ENCODE results near the gene TUT4.

TUT4 gene

GRCh38 chr1:52469108-52469507, 83.8 kb downstream of the TUT4 start:
- Histone ChIP-seq H3K9me2 (replicated peaks; ENCODE audit: insufficient read depth, low read length) (no peaks in the 10 kb centered on the region), H3K9me3 (replicated peaks; ENCODE audit: insufficient read depth, low read length) (no peaks in the 10 kb centered on the region), H3K27me3 (replicated peaks; ENCODE audit: insufficient read depth, low read length) (no peaks in the 10 kb centered on the region), H3K4me3 (ENCODE audit: low read length) (no peak overlapping the region), H3F3A (ENCODE audit: insufficient read depth, low read length) (no peaks in the 10 kb centered on the region), H4K20me1 (ENCODE audit: insufficient read depth, low read length) (no peaks in the 10 kb centered on the region), H2AFZ (ENCODE audit: low read length) (no peak overlapping the region), H3K36me3 (replicated peaks; ENCODE audit: insufficient read depth, low read length) (no peaks in the 10 kb centered on the region), H3K27ac (ENCODE audit: low read length) (no peak overlapping the region), H3K4me2 (ENCODE audit: low read depth, low read length) (no peak overlapping the region), H3K4me1 (ENCODE audit: low read length) (0 out of 2 replicates have a peak, but pooled peaks cover under 1% of the 10 kb centered on the region), H3K79me2 (ENCODE audit: low read length) (no peaks in the 10 kb centered on the region), H3K9ac (ENCODE audit: low read length) (no peak overlapping the region)
- TF ChIP-seq EZH2 (optimal IDR thresholded peaks at IDR 0.05; ENCODE audit: low read depth, low read length), result no peak
- DNase-seq, result no peak

GRCh38 chr1:52463891-52464290, 89.0 kb downstream of the TUT4 start:
- no peaks in the 10 kb centered on the region for H3K9me2 ChIP-seq (replicated peaks; ENCODE audit: insufficient read depth, low read length)
- H3K27ac ChIP-seq (ENCODE audit: low read length), result no peak overlapping the region
- no peaks in the 10 kb centered on the region for H3F3A ChIP-seq (ENCODE audit: insufficient read depth, low read length)
- TF ChIP-seq EZH2phosphoT487 (IDR thresholded peaks at IDR 0.05; ENCODE audit: low read length), result no peak
- TF ChIP-seq EZH2 (optimal IDR thresholded peaks at IDR 0.05; ENCODE audit: low read depth, low read length), result no peak
- no peak for TF ChIP-seq CTCF (IDR thresholded peaks at IDR 0.05; ENCODE audit: low read length)
- H3K4me2 ChIP-seq (ENCODE audit: low read depth, low read length), result no peak overlapping the region
- no peaks in the 10 kb centered on the region for H3K27me3 ChIP-seq (replicated peaks; ENCODE audit: insufficient read depth, low read length)
- no peaks in the 10 kb centered on the region for H3K9me3 ChIP-seq (replicated peaks; ENCODE audit: insufficient read depth, low read length)
- no peaks in the 10 kb centered on the region for H3K36me3 ChIP-seq (replicated peaks; ENCODE audit: insufficient read depth, low read length)
- no peak for DNase-seq
- no peak overlapping the region for H3K4me3 ChIP-seq (ENCODE audit: low read length)
- no peaks in the 10 kb centered on the region for H3K79me2 ChIP-seq (ENCODE audit: low read length)
- no peak overlapping the region for H3K9ac ChIP-seq (ENCODE audit: low read length)
- H3K4me1 ChIP-seq (ENCODE audit: low read length), result no peaks in the 10 kb centered on the region
- H2AFZ ChIP-seq (ENCODE audit: low read length), result no peak overlapping the region
- H4K20me1 ChIP-seq (ENCODE audit: insufficient read depth, low read length), result no peaks in the 10 kb centered on the region

GRCh38 chr1:52461821-52462220, 91.1 kb downstream of the TUT4 start:
- TF ChIP-seq EZH2 (optimal IDR thresholded peaks at IDR 0.05; ENCODE audit: low read depth, low read length), result no peak
- TF ChIP-seq EZH2phosphoT487 (IDR thresholded peaks at IDR 0.05; ENCODE audit: low read length), result no peak
- no peak for TF ChIP-seq CTCF (IDR thresholded peaks at IDR 0.05; ENCODE audit: low read length)
- no peak overlapping the region for H3K27ac ChIP-seq (ENCODE audit: low read length)
- H3K27me3 ChIP-seq (replicated peaks; ENCODE audit: insufficient read depth, low read length), result no peaks in the 10 kb centered on the region
- H4K20me1 ChIP-seq (ENCODE audit: insufficient read depth, low read length), result no peaks in the 10 kb centered on the region
- no peak overlapping the region for H3K4me2 ChIP-seq (ENCODE audit: low read depth, low read length)
- no peak for DNase-seq
- no peaks in the 10 kb centered on the region for H3F3A ChIP-seq (ENCODE audit: insufficient read depth, low read length)
- no peak overlapping the region for H2AFZ ChIP-seq (ENCODE audit: low read length)
- H3K4me3 ChIP-seq (ENCODE audit: low read length), result no peak overlapping the region
- H3K9me3 ChIP-seq (replicated peaks; ENCODE audit: insufficient read depth, low read length), result no peaks in the 10 kb centered on the region
- H3K79me2 ChIP-seq (ENCODE audit: low read length), result no peaks in the 10 kb centered on the region
- H3K9me2 ChIP-seq (replicated peaks; ENCODE audit: insufficient read depth, low read length), result no peaks in the 10 kb centered on the region
- no peak overlapping the region for H3K9ac ChIP-seq (ENCODE audit: low read length)
- H3K4me1 ChIP-seq (ENCODE audit: low read length), result no peaks in the 10 kb centered on the region
- H3K36me3 ChIP-seq (replicated peaks; ENCODE audit: insufficient read depth, low read length), result no peaks in the 10 kb centered on the region

- no peak for DNase-seq
- H3K4me2 ChIP-seq (ENCODE audit: low read depth, low read length), result no peak overlapping the region
Measured at GRCh38 chr1:52460694-52461093, 92.2 kb downstream of the TUT4 start.

More at GRCh38 chr1:52460694-52461093, 92.2 kb downstream of the TUT4 start:
- Histone ChIP-seq H3K27ac (ENCODE audit: low read length) (no peak overlapping the region), H4K20me1 (ENCODE audit: insufficient read depth, low read length) (no peaks in the 10 kb centered on the region), H3K4me3 (ENCODE audit: low read length) (no peak overlapping the region), H3K4me1 (ENCODE audit: low read length) (no peaks in the 10 kb centered on the region), H3K27me3 (replicated peaks; ENCODE audit: insufficient read depth, low read length) (no peaks in the 10 kb centered on the region), H3K9me2 (replicated peaks; ENCODE audit: insufficient read depth, low read length) (no peaks in the 10 kb centered on the region), H3K79me2 (ENCODE audit: low read length) (no peaks in the 10 kb centered on the region), H3K9me3 (replicated peaks; ENCODE audit: insufficient read depth, low read length) (no peaks in the 10 kb centered on the region), H3K9ac (ENCODE audit: low read length) (no peak overlapping the region), H3F3A (ENCODE audit: insufficient read depth, low read length) (no peaks in the 10 kb centered on the region), H3K36me3 (replicated peaks; ENCODE audit: insufficient read depth, low read length) (no peaks in the 10 kb centered on the region), H2AFZ (ENCODE audit: low read length) (no peak overlapping the region)
- TF ChIP-seq EZH2 (optimal IDR thresholded peaks at IDR 0.05; ENCODE audit: low read depth, low read length) (no peak), EZH2phosphoT487 (IDR thresholded peaks at IDR 0.05; ENCODE audit: low read length) (no peak)
